ENCODE data around the gene SMPD3. TPM values are rescaled to one million over a fixed set of nuclear protein-coding genes. Genes with fewer than 3 reads are reported as not detected.

Gene SMPD3
- polyA plus RNA-seq, 2 of the 4 experiments (the other 2 are of a cell fraction) = 0.04 to 0.13 TPM

- H3K4me3 ChIP-seq = no peak overlapping the region
- ChIA-PET POLR2A (no interaction called here), CTCF (interaction anchor here (1.1 to 1.6 kb wide), 4 partner anchors 12 to 57 kb away, joined by 3 to 4 read pairs (median 4); no protein-coding TSS in a partner anchor)
- ATAC-seq (no peak), DNase-seq (ENCODE audit: low read depth in 1 of 2, low spot score in 1 of 2) (no peak), FAIRE-seq (no peak)
- H3K4me1 ChIP-seq = peaks cover 6% of the 10 kb centered on the region; the same call in 2 of the 3 replicates
- H3K27ac ChIP-seq = no peak overlapping the region
- no peaks in the 10 kb centered on the region for H3K9me3 ChIP-seq
- H3K4me2 ChIP-seq = no peak overlapping the region
- TF ChIP-seq ZNF302 (CRISPR knock-in tag; IDR thresholded peaks at IDR 0.05) (no peak), RAD21 (conservative IDR thresholded peaks at IDR 0.05 in 1 of 2, IDR thresholded peaks at IDR 0.05 in 1 of 2) (no peak), CBX2 (IDR thresholded peaks at IDR 0.05; ENCODE audit: borderline replicate concordance, low read depth) (no peak), EHMT2 (IDR thresholded peaks at IDR 0.05; ENCODE audit: low read depth) (peak; percentile 77; the same call in 1 of the 2 replicates), REST (IDR thresholded peaks at IDR 0.05) (peak; percentile 95)
- WGBS (ENCODE audit: missing lambda C conversion rate) = 11% methylated on average over 3 of the region's 3 CpGs
These were observed 4.2 kb downstream of the SMPD3 start for GRCh38 chr16:68444056-68444657.

GRCh38 chr16:68436581-68436980 is 11.7 kb downstream of the SMPD3 start:
- DNase-seq (ENCODE audit: low read depth in 1 of 2, low spot score in 1 of 2) (peak in 1 of 2 experiments; percentile 55), ATAC-seq (no peak; a peak in 1 of 6 replicates), FAIRE-seq (no peak)
- no peak for TF ChIP-seq MYC (IDR thresholded peaks at IDR 0.05; ENCODE audit: borderline replicate concordance, low read length)
- no peak for TF ChIP-seq NR3C1 (IDR thresholded peaks at IDR 0.05)
- no peak for TF ChIP-seq KDM1A (IDR thresholded peaks at IDR 0.05; ENCODE audit: low read depth)
- no peak for TF ChIP-seq PBX3 (IDR thresholded peaks at IDR 0.05)
- TF ChIP-seq FOSL2 (IDR thresholded peaks at IDR 0.05) = no peak
- TF ChIP-seq FOSL2 (CRISPR knock-in tag; IDR thresholded peaks at IDR 0.05) = no peak
- TF ChIP-seq CTCF (IDR thresholded peaks at IDR 0.05) = no peak
- no peak for TF ChIP-seq HOXB5 (CRISPR knock-in tag; IDR thresholded peaks at IDR 0.05)
- no peak for TF ChIP-seq BHLHE40 (IDR thresholded peaks at IDR 0.05; ENCODE audit: low read depth, low read length)
- no peak for TF ChIP-seq GATA3 (IDR thresholded peaks at IDR 0.05; ENCODE audit: borderline replicate concordance)
- no peak for TF ChIP-seq JUNB (IDR thresholded peaks at IDR 0.05)
- no peak for TF ChIP-seq FOXS1 (CRISPR knock-in tag; IDR thresholded peaks at IDR 0.05)
- TF ChIP-seq RAD21 (conservative IDR thresholded peaks at IDR 0.05 in 1 of 2, IDR thresholded peaks at IDR 0.05 in 1 of 2) = no peak
- no peak for TF ChIP-seq HOXB13 (CRISPR knock-in tag; IDR thresholded peaks at IDR 0.05; ENCODE audit: low read depth)
- POLR2A ChIA-PET = no interaction called here
- no peak overlapping the region for H3K27ac ChIP-seq
- peaks cover 13% of the 10 kb centered on the region for H3K9me3 ChIP-seq
- H3K4me3 ChIP-seq = no peak overlapping the region
- H3K4me1 ChIP-seq = no peaks in the 10 kb centered on the region
- 8% methylated on average over 4 of the region's 4 CpGs for WGBS (ENCODE audit: missing lambda C conversion rate)
- CTCF ChIA-PET = no interaction called here
- no peak overlapping the region for H3K4me2 ChIP-seq
